Spleen (tissue), 7 donors: ENCODE measurements around the gene PSMG3.

Source experiments
- CTCF ChIP-seq, 11 experiments: fragments of 200-600 bp in 7 of 11; fragments of 450-650 bp in 4 of 11; sonication (generic) in 4 of 11; IDR thresholded peaks in 8 of 11; conservative IDR thresholded peaks in 3 of 11; 1 replicate in 7 of 11; 2 replicates in 4 of 11; pipeline versions ENCODE4 v1.4.0 to v1.8.0; 2016 to 2021; ENCODE audit warnings: antibody characterized with exemption in 11 of 11, inconsistent platforms in 4 of 11, mild to moderate bottlenecking in 1 of 11
- POLR2A ChIP-seq, 3 donors: fragments of 450-650 bp; IDR thresholded peaks; one replicate each; pipeline ENCODE4 v1.5.1; 2017; ENCODE audit warnings: antibody characterized with exemption in 3 of 3, mild to moderate bottlenecking in 1 of 3
- donor health status: DM: no; HTN: no; CAD: no; lungs with moderate emphysema.
- donor health status: DM: no; HTN: no; CAD: no.
- donor health status: DM: no; HTN: no; CAD: no.

- TF ChIP-seq CTCF (IDR thresholded peaks at IDR 0.05 in 8 of 11, conservative IDR thresholded peaks at IDR 0.05 in 3 of 11) (no peak), POLR2A (IDR thresholded peaks at IDR 0.05) (no peak)
Measured at GRCh38 chr7:1532456-1533254, 37.2 kb downstream of the PSMG3 start.
